GM19193 (cell line): ENCODE measurements around the gene KRTAP10-5.

Source experiments
- POLR2A ChIP-seq: IDR thresholded peaks from 4 replicates; pipeline ENCODE4 v1.6.1; 2011; ENCODE audit not compliant: insufficient read depth, insufficient read length; ENCODE audit errors: extremely low read depth

Gene KRTAP10-5

DNA sequence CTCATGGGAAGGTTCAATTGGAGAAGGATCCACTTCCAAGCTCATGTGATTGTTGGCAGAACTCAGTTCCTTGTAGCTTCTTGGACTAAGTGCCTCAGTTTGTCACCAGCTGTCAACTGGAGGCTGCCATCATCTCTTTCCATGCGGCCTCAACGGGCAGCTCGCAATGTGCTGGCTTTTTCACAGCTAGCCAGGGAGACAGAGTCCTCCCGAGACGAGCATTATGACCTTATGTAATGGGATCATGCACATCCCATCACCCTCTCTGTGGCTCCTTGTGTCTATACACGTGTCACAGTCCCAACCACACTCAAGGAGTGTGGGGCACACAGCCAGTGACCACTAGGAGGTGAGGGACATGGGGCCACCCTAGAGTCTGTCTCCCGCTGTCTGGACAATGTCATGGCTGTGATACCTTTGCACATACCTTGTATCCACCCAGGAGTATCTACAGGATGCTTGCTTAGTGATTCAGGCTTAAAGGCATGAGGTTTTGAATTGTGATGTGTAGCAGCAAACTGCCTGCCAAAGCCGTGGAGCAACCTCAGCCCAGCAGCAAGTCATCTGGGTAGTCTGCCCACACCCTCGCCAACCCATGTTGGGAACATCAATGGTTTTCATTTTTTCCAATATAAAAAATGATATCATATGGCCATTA, 15.8 kb upstream of the KRTAP10-5 start:
- no peak for TF ChIP-seq POLR2A

DNA sequence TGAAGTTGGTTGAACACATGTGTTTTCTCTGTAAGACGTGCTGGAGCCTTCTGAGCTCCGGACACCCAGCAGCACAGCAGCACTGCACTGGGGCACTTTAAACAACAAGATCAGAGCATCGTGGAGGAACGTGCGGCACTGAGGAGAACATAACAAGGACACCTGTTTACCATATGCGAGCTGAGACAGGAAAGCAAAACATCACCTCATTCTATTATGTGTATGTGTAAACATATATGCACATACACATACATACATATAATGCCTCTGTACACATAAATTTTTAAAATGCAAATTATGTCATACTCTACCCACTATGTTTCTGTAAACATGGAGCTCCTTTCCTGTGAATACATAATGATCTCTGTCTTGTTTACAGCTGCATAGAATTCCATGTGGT, 15.1 kb upstream of the KRTAP10-5 start:
- TF ChIP-seq POLR2A: no peak

- no peak for TF ChIP-seq POLR2A
Measured at GRCh38 chr21:44594406-44594916, 14.1 kb upstream of the KRTAP10-5 start.

- no peak for TF ChIP-seq POLR2A
Measured at GRCh38 chr21:44593598-44594405, 13.4 kb upstream of the KRTAP10-5 start.

DNA sequence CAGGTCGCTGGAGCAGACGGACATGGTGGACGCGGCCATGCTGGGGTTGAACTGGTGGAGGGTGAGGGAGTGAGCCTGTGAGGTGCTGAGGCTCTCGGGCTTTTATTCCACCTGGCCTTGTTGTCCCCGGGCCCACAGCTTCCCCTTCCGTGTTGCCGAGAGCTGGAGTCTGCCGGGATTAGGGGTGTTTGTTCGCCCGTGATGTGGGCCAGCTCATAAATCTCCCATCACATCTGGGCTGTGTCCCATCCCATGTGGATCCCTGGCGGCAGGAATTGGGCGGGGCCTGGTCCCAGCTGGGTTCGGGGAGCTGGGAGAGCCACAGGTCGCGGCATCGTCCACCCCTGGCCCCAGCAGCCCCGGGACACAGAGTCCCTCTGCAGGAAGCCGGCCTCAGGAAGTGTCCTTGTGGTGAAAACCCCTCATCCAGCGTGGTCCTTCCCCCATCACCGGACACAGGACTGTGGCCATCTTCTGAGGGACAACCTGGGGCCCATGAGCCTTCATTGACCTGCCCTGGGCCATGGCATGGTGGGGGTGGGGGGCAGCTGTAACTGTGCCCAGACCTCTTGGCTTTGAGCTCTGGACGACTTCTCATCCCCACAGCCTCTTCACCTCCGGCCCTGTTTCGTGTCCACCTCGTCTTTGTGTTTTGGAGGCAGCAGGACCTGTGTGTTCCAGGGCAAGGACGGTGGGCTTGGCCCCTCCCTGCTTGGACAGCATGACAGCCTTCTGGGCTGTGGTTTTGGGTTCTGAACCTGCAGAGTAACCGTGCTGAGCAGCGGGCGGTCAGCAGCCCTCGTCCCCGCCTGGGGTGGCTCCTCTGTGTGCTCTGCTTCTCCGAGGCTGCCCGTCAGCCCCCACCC, 12.3 kb upstream of the KRTAP10-5 start, which contains the start of gene KRTAP10-6:
TSS of gene KRTAP10-6 (minus strand) at position 60 of the 866 bp plus-strand sequence. CDS start at position 39, 21 bp downstream.
- no peak for TF ChIP-seq POLR2A

DNA sequence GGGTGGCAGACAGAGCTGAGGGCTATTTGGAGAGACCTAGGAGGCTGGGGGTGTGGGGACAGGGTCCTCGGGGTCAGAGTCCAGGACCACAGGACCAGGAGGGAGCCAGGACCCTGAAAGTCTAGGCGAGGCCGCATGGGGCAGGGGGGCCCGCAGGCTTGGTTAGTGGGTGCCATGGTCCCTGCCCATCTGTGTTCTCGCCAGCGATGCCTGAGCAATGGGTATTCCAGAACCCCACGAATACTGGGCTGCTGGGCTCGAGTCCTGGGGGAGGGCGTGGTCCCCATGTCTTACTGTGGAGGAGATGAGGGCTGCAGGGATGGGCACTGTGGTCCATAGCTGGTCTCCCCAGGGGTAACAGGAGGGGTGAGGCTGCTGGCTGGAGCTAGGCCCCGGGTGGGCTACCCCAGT, 9.9 kb upstream of the KRTAP10-5 start:
- no peak for TF ChIP-seq POLR2A

- no peak for TF ChIP-seq POLR2A
Measured at GRCh38 chr21:44589586-44590305, 9.3 kb upstream of the KRTAP10-5 start.

DNA sequence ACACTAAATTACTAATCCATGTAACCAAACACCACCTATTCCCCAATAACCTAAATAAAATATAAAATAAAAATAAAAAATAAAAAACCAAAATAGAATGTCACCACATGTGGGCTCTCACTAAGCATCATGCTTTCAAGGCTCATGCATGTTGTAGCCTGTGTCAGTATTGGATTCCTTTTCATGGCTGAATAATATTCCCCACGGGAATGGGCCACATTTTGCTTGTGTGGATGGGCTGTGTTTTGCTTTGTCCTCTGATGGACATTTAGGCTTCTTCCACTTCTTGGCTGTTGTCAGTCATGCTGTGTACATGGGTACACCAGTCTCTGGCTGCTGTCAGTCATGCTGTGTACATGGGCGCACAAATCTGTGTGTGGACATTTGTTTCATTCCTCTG, 8.7 kb upstream of the KRTAP10-5 start:
- no peak for TF ChIP-seq POLR2A

DNA sequence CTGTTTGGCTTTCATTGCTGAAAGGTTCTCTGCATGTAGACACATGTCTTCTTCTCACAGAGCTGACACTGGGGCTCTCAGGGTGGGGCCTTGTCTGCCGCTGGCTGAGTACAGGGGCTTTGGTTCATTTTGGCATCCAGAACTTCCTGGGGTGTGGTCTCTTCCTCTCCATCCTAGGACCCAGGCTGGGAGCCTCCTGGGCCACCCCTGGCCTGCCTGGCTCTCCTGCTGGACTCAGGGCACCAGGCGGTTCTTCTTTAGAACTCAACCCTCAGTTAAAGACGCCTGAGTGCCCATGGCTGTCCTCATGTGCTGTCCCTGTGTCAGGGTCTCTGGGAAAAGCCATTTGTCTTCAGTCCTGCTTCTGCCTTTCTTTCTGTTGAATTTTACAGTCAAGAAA, 5.5 kb upstream of the KRTAP10-5 start:
- TF ChIP-seq POLR2A: no peak

DNA sequence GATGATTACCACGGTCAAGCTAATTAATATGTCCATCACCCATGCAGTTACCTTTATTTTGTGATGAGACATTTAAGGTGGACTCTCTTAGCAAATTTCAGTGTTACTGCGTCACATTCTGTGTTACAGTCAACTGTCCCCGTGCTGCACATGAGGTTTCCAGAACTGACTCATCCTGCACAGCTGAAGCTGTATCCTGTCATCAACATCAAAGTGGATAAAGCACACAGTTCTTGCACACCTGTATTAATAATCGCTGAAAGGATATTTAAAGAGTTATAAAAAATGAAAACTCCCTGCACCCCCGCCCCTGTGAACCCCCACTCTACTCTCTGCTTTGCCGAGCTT, 3.4 kb upstream of the KRTAP10-5 start:
- no peak for TF ChIP-seq POLR2A

- no peak for TF ChIP-seq POLR2A
Measured at GRCh38 chr21:44583089-44583799, 2.8 kb upstream of the KRTAP10-5 start.

- no peak for TF ChIP-seq POLR2A
Measured at GRCh38 chr21:44582055-44582454, 1.7 kb upstream of the KRTAP10-5 start.

DNA sequence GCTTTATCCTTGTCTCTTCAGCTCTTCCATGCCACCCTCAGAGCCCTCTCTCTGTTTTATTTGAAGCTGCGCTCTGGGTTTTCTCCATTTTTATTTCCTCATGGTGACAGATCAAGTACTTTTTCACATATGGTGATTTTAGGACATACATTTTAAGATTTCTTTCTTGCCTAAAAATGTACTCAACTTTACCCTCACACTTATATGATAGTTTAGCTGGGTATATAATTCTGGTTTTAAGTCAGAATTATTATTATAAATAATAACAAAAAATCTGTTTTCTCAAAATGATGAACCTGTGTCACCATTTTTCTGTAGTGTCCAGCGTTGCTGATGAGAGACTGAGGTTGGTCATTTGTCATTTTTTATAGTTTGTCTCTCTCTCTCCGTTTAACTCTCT, 754 bp upstream of the KRTAP10-5 start:
- TF ChIP-seq POLR2A: no peak

GRCh38 chr21:44579833-44580144, 615 bp downstream of the KRTAP10-5 start:
- TF ChIP-seq POLR2A: no peak
